HG03045 (cell line): ENCODE results near the gene NPAS3.

Source experiments
- ATAC-seq: cut with Tn5 transposase; IDR thresholded peaks from one replicate; pipeline ENCODE4 v1.9.1; 2021; ENCODE audit warnings: mild to moderate bottlenecking, moderate library complexity; ENCODE audit not compliant: unreplicated experiment

Gene NPAS3

GRCh38 chr14:33464254-33464962 is 525.7 kb downstream of the NPAS3 start:
- ATAC-seq: no peak

GRCh38 chr14:33465846-33466700 is 527.4 kb downstream of the NPAS3 start:
- no peak for ATAC-seq

GRCh38 chr14:33467971-33468370 is 529.3 kb downstream of the NPAS3 start:
- ATAC-seq: no peak

- ATAC-seq: no peak
These were observed 531.2 kb downstream of the NPAS3 start for GRCh38 chr14:33469898-33470297.

GRCh38 chr14:33471776-33472175 is 533.1 kb downstream of the NPAS3 start:
- no peak for ATAC-seq

GRCh38 chr14:33475623-33476022 is 536.9 kb downstream of the NPAS3 start:
- no peak for ATAC-seq

- ATAC-seq: no peak
These were observed 539.1 kb downstream of the NPAS3 start for GRCh38 chr14:33477797-33478196.

- ATAC-seq: no peak
These were observed 541.6 kb downstream of the NPAS3 start for GRCh38 chr14:33480071-33480886.

GRCh38 chr14:33480887-33481184 is 542.2 kb downstream of the NPAS3 start:
- ATAC-seq: no peak

- ATAC-seq: no peak
These were observed 544.4 kb downstream of the NPAS3 start for GRCh38 chr14:33483110-33483509.

- no peak for ATAC-seq
These were observed 544.9 kb downstream of the NPAS3 start for GRCh38 chr14:33483541-33483940.

GRCh38 chr14:33484264-33484663 is 545.6 kb downstream of the NPAS3 start:
- ATAC-seq: no peak

GRCh38 chr14:33486332-33486890 is 547.7 kb downstream of the NPAS3 start:
- no peak for ATAC-seq

- no peak for ATAC-seq
These were observed 549.9 kb downstream of the NPAS3 start for GRCh38 chr14:33488582-33488981.

GRCh38 chr14:33490555-33490954 is 551.9 kb downstream of the NPAS3 start:
- ATAC-seq: no peak

GRCh38 chr14:33491112-33491511 is 552.4 kb downstream of the NPAS3 start:
- ATAC-seq: no peak

GRCh38 chr14:33492491-33492890 is 553.8 kb downstream of the NPAS3 start:
- ATAC-seq: no peak

GRCh38 chr14:33493266-33493665 is 554.6 kb downstream of the NPAS3 start:
- no peak for ATAC-seq

- no peak for ATAC-seq
These were observed 555.3 kb downstream of the NPAS3 start for GRCh38 chr14:33493990-33494389.

- no peak for ATAC-seq
These were observed 561.0 kb downstream of the NPAS3 start for GRCh38 chr14:33499687-33500086.
